LNCAP (cell line): ENCODE measurements around the gene FSHB.

Experiments
- CTCF ChIP-seq: fragments of 450-650 bp; IDR thresholded peaks from 2 replicates; pipeline ENCODE4 v1.5.1; 2017; ENCODE audit warnings: mild to moderate bottlenecking

Gene FSHB

GRCh38 chr11:30210357-30210756 is 20.5 kb upstream of the FSHB start:
- no peak for TF ChIP-seq CTCF

GRCh38 chr11:30216534-30216933 is 14.3 kb upstream of the FSHB start:
- TF ChIP-seq CTCF = no peak

- TF ChIP-seq CTCF = no peak
These were observed 12.5 kb upstream of the FSHB start for GRCh38 chr11:30218278-30218677.

- TF ChIP-seq CTCF = no peak
These were observed 5.2 kb upstream of the FSHB start for GRCh38 chr11:30225642-30226041.

- TF ChIP-seq CTCF = no peak
These were observed 2.4 kb upstream of the FSHB start for GRCh38 chr11:30228323-30228884.

GRCh38 chr11:30239025-30239424 is 8.2 kb downstream of the FSHB start:
- TF ChIP-seq CTCF = no peak

- no peak for TF ChIP-seq CTCF
These were observed 13.5 kb downstream of the FSHB start for GRCh38 chr11:30244265-30244664.

- no peak for TF ChIP-seq CTCF
These were observed 14.8 kb downstream of the FSHB start for GRCh38 chr11:30245621-30246020.
